Aorta (tissue), 5 donors: ENCODE results near the gene GK2. TPM values are rescaled to one million over a fixed set of nuclear protein-coding genes. Genes with fewer than 3 reads are reported as not detected.

ENCODE experiments used
- ATAC-seq: fragments of 200-7000 bp; cut with Tn5 transposase; one replicate; pipeline ENCODE4 v1.9.1; 2022; ENCODE audit warnings: moderate library complexity; ENCODE audit not compliant: low FRiP score
- DNase-seq, 2 donors: peaks; one replicate each; pipeline ENCODE4 v3.0.0-alpha.2; 2020
- H3K27ac ChIP-seq, 2 donors: one replicate each; pipeline ENCODE4 v1.5.1; 2013; ENCODE audit warnings: low read length in 2 of 2, mild to moderate bottlenecking in 2 of 2, moderate library complexity in 2 of 2, control low read depth in 1 of 2, inconsistent platforms in 1 of 2, low read depth in 1 of 2
- H3K27me3 ChIP-seq, 2 donors: one replicate each; pipeline ENCODE4 v1.6.1; 2013; ENCODE audit warnings: control low read depth in 1 of 2, low read length in 1 of 2, mild to moderate bottlenecking in 1 of 2, moderate library complexity in 1 of 2; ENCODE audit not compliant: insufficient read depth in 2 of 2, control insufficient read depth in 1 of 2
- H3K36me3 ChIP-seq, 2 donors: one replicate each; pipeline ENCODE4 v1.6.1; 2013; ENCODE audit warnings: control low read depth in 1 of 2, low read length in 1 of 2, mild to moderate bottlenecking in 1 of 2; ENCODE audit not compliant: insufficient read depth in 2 of 2, control insufficient read depth in 1 of 2
- H3K4me1 ChIP-seq, 2 donors: one replicate each; pipeline ENCODE4 v1.6.1; 2013; ENCODE audit warnings: low read length in 2 of 2, control low read depth in 1 of 2, mild to moderate bottlenecking in 1 of 2, moderate library complexity in 1 of 2; ENCODE audit not compliant: insufficient read depth in 2 of 2, control insufficient read depth in 1 of 2
- H3K4me3 ChIP-seq, 2 donors: one replicate each; pipeline ENCODE4 v1.5.1; 2013; ENCODE audit warnings: low read length in 2 of 2, control low read depth in 1 of 2, mild to moderate bottlenecking in 1 of 2
- H3K9me3 ChIP-seq: one replicate; pipeline ENCODE4 v1.6.1; 2013; ENCODE audit warnings: mild to moderate bottlenecking, low read length; ENCODE audit not compliant: control insufficient read depth
- WGBS, 2 donors: extraction: QIAGEN DNeasy Blood & Tissue Kit; methylation state at CpG; one replicate each; pipeline ENCODE4 v1.1.7; 2013; 5-methylcytosine and 5-hydroxymethylcytosine counted together
- intact Hi-C, 2 donors: fragments of 100-400 bp; cut with DNase I; formaldehyde crosslinking; loops; one replicate each; pipeline versions ENCODE4 v1.14.2 to v1.15.0; 2022
- polyA plus RNA-seq, 2 donors: library from polyadenylated mRNA; stranded (reverse); fragments of 200-250 nt; gene quantifications; one replicate each; pipeline ENCODE4 v1.2.3, GENCODE V29; 2013
- total RNA-seq, 2 donors: library from RNA; stranded (reverse); fragmentation: NEBNext Ultra II Directional; extraction: Animal tissue kit (Norgen Biotek cat#: 25700); gene quantifications; one replicate each; pipeline ENCODE4 v1.2.1, GENCODE V29; 2021
- donor health status: healthy with polysubstance abuse.
- donor health status: Bipolar disorder and iron deficiency.
- donor health status: DM: no; HTN: no; CAD: no.
- donor health status: DM: no; HTN: no; CAD: no.
- donor health status: DM: yes; HTN: yes; CAD: no.

GK2 gene
- total and polyA plus RNA-seq, 4 donors: not detected

DNA sequence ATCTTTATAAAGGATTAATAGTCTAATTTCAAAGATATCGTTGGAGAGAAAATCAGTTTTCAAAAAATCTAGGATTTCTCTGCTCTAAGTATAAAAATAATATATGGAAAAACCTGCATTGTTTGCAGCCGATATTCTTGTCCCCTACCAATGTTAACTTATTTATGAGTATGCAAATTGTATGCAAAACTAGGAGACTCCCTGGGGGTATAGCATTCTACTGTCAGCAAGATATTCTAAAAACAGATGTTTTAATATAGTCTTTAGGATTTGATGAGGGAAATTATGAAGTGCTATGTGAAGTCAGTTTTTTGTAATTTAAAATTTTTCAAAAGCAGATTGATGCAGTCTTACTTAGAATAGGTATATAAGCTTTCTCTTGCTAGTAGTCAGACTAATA lies 40.9 kb downstream of the GK2 start:
- intact Hi-C loops: no loop called here
- Histone ChIP-seq H3K27ac (no peak overlapping the region), H3K36me3 (no peaks in the 10 kb centered on the region), H3K4me3 (no peak overlapping the region), H3K4me1 (no peaks in the 10 kb centered on the region), H3K27me3 (no peaks in the 10 kb centered on the region), H3K9me3 (no peaks in the 10 kb centered on the region)
- WGBS, 2 donors: 91 to 92% methylated on average over 2 of the region's 2 CpGs
- ATAC-seq (no peak), DNase-seq (no peak)

DNA sequence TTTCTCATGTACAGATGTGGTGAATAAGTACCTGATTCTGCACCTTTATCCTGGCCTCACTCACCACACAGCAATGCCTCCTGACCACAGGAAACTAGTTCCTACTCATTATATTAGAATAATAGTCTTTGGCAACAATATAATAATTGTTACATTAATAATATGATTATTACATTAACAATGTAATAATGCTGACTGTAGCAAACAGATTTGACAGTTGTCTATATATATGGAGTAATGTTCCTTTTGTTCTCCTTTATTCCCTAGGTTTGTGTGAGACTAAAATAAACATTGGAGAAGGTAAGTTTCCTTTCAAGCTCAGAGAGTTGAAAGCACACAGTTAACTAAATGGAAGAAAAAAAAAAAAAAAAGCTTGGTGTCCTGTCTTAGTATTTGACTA lies 41.6 kb downstream of the GK2 start:
- Histone ChIP-seq H3K27ac (no peak overlapping the region), H3K4me1 (no peaks in the 10 kb centered on the region), H3K4me3 (no peak overlapping the region), H3K36me3 (no peaks in the 10 kb centered on the region), H3K9me3 (no peaks in the 10 kb centered on the region), H3K27me3 (no peaks in the 10 kb centered on the region)
- DNase-seq: no peak
- ATAC-seq: no peak
- intact Hi-C loops: no loop called here

DNA sequence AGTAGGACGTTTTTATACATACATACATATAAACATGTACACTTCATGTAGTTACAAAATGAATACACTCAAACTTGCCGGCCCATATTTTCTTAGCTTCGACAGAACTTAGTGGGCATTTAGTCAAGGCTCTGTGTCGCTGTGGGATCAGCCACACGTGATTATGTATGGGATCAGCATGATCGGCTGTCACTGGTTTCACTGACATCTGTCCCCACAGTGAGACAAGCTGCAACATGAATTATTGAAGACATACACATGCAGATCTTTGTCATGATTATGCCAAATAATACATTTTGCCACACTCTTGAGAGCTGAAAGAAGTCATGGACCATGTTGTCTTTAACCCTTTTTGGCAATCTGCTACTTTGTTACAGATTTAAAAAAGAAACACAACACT lies 44.0 kb downstream of the GK2 start:
- H3K36me3 ChIP-seq: no peaks in the 10 kb centered on the region
- ATAC-seq (no peak), DNase-seq (no peak)
- no peak overlapping the region for H3K4me3 ChIP-seq
- H3K27ac ChIP-seq: no peak overlapping the region
- intact Hi-C loops: no loop called here
- no peaks in the 10 kb centered on the region for H3K9me3 ChIP-seq
- H3K27me3 ChIP-seq: no peaks in the 10 kb centered on the region
- H3K4me1 ChIP-seq: no peaks in the 10 kb centered on the region
- 60 to 69% methylated on average over 6 of the region's 6 CpGs for WGBS, 2 donors

DNA sequence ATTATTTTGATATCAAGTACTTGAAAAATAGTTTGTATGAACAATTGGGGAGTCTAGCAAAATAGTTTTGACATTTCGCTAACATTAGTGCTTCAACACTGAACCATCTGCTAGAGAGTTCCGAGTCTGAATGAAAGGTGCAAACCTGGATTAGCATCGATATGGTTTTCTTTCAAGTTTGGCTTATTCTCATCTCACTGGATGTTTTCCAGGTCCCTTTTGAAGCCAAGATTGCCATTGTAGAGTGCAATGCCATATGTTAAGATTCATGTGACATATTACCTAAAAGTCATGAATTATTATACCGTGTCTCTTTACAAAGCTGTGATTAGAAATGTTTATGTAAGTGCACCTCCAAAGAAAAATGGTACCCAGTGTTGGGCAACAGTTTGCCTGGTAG lies 45.4 kb downstream of the GK2 start:
- ATAC-seq: no peak
- DNase-seq: no peak
- no peak overlapping the region for H3K4me3 ChIP-seq
- no peaks in the 10 kb centered on the region for H3K27me3 ChIP-seq
- intact Hi-C loops: no loop called here
- 65 to 77% methylated on average over 4 of the region's 4 CpGs for WGBS, 2 donors
- no peaks in the 10 kb centered on the region for H3K9me3 ChIP-seq
- no peak overlapping the region for H3K27ac ChIP-seq
- no peaks in the 10 kb centered on the region for H3K4me1 ChIP-seq
- H3K36me3 ChIP-seq: no peaks in the 10 kb centered on the region

GRCh38 chr4:79360006-79360405 lies 48.0 kb downstream of the GK2 start:
- no peak for DNase-seq
- no peaks in the 10 kb centered on the region for H3K27me3 ChIP-seq
- no peaks in the 10 kb centered on the region for H3K36me3 ChIP-seq
- ATAC-seq: no peak
- H3K4me3 ChIP-seq: no peak overlapping the region
- intact Hi-C loops: no loop called here
- no peaks in the 10 kb centered on the region for H3K4me1 ChIP-seq
- no peaks in the 10 kb centered on the region for H3K9me3 ChIP-seq
- H3K27ac ChIP-seq: no peak overlapping the region

DNA sequence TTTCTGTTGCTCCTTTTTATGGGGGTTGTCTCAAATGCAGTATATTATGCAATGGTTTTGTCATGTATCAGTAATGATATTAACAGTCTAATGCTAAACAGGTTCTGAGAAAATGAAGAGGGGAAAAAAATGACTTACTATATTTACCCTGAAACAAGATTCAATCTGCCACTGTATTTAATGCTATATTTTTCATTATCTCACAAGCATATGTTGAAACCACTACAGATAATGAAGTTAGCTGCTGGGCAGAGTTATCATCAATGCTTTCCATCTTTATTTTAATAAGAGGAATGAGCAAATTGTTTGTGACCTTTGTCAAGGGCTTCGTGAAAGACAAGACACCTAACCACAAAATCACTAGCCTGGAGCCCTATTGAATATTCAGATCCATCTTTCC lies 49.6 kb downstream of the GK2 start:
- Histone ChIP-seq H3K4me3 (no peak overlapping the region), H3K4me1 (no peaks in the 10 kb centered on the region), H3K27me3 (no peaks in the 10 kb centered on the region), H3K27ac (no peak overlapping the region), H3K9me3 (no peaks in the 10 kb centered on the region), H3K36me3 (no peaks in the 10 kb centered on the region)
- no peak for DNase-seq
- intact Hi-C loops: no loop called here
- no peak for ATAC-seq
- WGBS, 2 donors: 83 to 88% methylated on average over 1 of the region's 1 CpG

GRCh38 chr4:79357365-79357764 lies 50.7 kb downstream of the GK2 start:
- H3K9me3 ChIP-seq: no peaks in the 10 kb centered on the region
- no peak overlapping the region for H3K27ac ChIP-seq
- intact Hi-C loops: no loop called here
- ATAC-seq: no peak
- no peaks in the 10 kb centered on the region for H3K27me3 ChIP-seq
- no peak overlapping the region for H3K4me3 ChIP-seq
- no peaks in the 10 kb centered on the region for H3K4me1 ChIP-seq
- WGBS, 2 donors: 31 to 33% methylated on average over 8 of the region's 8 CpGs
- no peaks in the 10 kb centered on the region for H3K36me3 ChIP-seq
- DNase-seq: no peak

Other genes starting within 250 kb of the GK2 start
- not detected for gene NAA11, start 82.2 kb downstream of the GK2 start, total RNA-seq
- gene NAA11, start 82.2 kb downstream of the GK2 start, polyA plus RNA-seq: not detected